GM12878 (cell line): Measurements from ENCODE around the gene SLC26A11. TPM values are rescaled to one million over a fixed set of nuclear protein-coding genes. Genes with fewer than 3 reads are reported as not detected.

Experiments
- ATF7 ChIP-seq: fragments of 450-650 bp; IDR thresholded peaks from 2 replicates; pipeline ENCODE4 v1.6.1; 2016; ENCODE audit warnings: low read depth, mild to moderate bottlenecking
- BHLHE40 ChIP-seq, 2 experiments: fragments of 450-650 bp in 1 of 2; IDR thresholded peaks; 2 replicates each; pipeline ENCODE4 v1.6.1; 2011 to 2017; ENCODE audit warnings: low read depth in 2 of 2, borderline replicate concordance in 1 of 2, improper control_type of control experiment in 1 of 2, low read length in 1 of 2, mild to moderate bottlenecking in 1 of 2
- CBFB ChIP-seq: IDR thresholded peaks from 2 replicates; pipeline ENCODE4 v1.6.1; 2016; ENCODE audit warnings: antibody characterized with exemption, low read depth
- CBX5 ChIP-seq: sonication (generic); IDR thresholded peaks from 2 replicates; pipeline ENCODE4 v1.6.1; 2016; ENCODE audit warnings: low read depth, moderate library complexity, mild to moderate bottlenecking, inconsistent platforms
- CHD2 ChIP-seq: IDR thresholded peaks from 2 replicates; pipeline ENCODE4 v1.6.1; 2011; ENCODE audit warnings: low read depth, low read length, improper control_type of control experiment, borderline replicate concordance
- EED ChIP-seq: sonication (generic); IDR thresholded peaks from 2 replicates; pipeline ENCODE4 v1.6.1; 2016; ENCODE audit warnings: antibody characterized with exemption, low read depth
- ESRRA ChIP-seq: IDR thresholded peaks from 2 replicates; pipeline ENCODE4 v1.6.1; 2012; ENCODE audit warnings: mild to moderate bottlenecking, low read length, improper control_type of control experiment
- GABPA ChIP-seq: IDR thresholded peaks from 2 replicates; pipeline ENCODE4 v1.6.1; 2014; ENCODE audit warnings: antibody characterized with exemption, low read depth, mild to moderate bottlenecking, inconsistent platforms
- HCFC1 ChIP-seq: fragments of 150-350 bp; IDR thresholded peaks from 2 replicates; pipeline ENCODE4 v1.6.1; 2014; ENCODE audit warnings: low read length
- JUNB ChIP-seq: IDR thresholded peaks from 2 replicates; pipeline ENCODE4 v1.6.1; 2016; ENCODE audit warnings: antibody characterized with exemption, mild to moderate bottlenecking
- NFXL1 ChIP-seq: fragments of 450-650 bp; IDR thresholded peaks from 2 replicates; pipeline ENCODE4 v1.6.1; 2017; ENCODE audit warnings: antibody characterized with exemption, mild to moderate bottlenecking, borderline replicate concordance
- NFYA ChIP-seq: IDR thresholded peaks from 2 replicates; pipeline ENCODE4 v1.6.1; 2011; ENCODE audit warnings: low read depth, mild to moderate bottlenecking, low read length, improper control_type of control experiment, borderline replicate concordance
- NRF1 ChIP-seq: conservative IDR thresholded peaks from 2 replicates; pipeline ENCODE4 v1.6.1; 2011; ENCODE audit warnings: mild to moderate bottlenecking, low read depth, low read length, improper control_type of control experiment
- POLR2A ChIP-seq: IDR thresholded peaks from 2 replicates; pipeline ENCODE4 v1.6.1; 2011; ENCODE audit warnings: low read depth, mild to moderate bottlenecking, low read length
- RAD51 ChIP-seq: fragments of 450-650 bp; IDR thresholded peaks from 2 replicates; pipeline ENCODE4 v1.6.1; 2016; ENCODE audit warnings: moderate library complexity, mild to moderate bottlenecking, inconsistent platforms
- RUNX3 ChIP-seq: IDR thresholded peaks from 2 replicates; pipeline ENCODE4 v1.6.1; 2012; ENCODE audit warnings: low read length, inconsistent platforms
- SMARCA5 ChIP-seq: fragments of 450-650 bp; IDR thresholded peaks from 2 replicates; pipeline ENCODE4 v1.6.1; 2017; ENCODE audit warnings: mild to moderate bottlenecking
- SUPT20H ChIP-seq: IDR thresholded peaks from 2 replicates; pipeline ENCODE4 v1.6.1; 2011; ENCODE audit warnings: low read depth, mild to moderate bottlenecking, low read length, moderate library complexity, borderline replicate concordance; ENCODE audit not compliant: control insufficient read depth
- TBL1XR1 ChIP-seq: IDR thresholded peaks from 2 replicates; pipeline ENCODE4 v1.6.1; 2012; ENCODE audit warnings: low read depth, low read length, improper control_type of control experiment
- ZNF207 ChIP-seq: fragments of 450-650 bp; IDR thresholded peaks from 2 replicates; pipeline ENCODE4 v1.6.1; 2014; ENCODE audit warnings: antibody characterized with exemption, mild to moderate bottlenecking, borderline replicate concordance
- ZNF622 ChIP-seq: fragments of 450-650 bp; IDR thresholded peaks from 2 replicates; pipeline ENCODE4 v1.6.1; 2017; ENCODE audit warnings: mild to moderate bottlenecking, inconsistent platforms
- polyA plus RNA-seq, 11 experiments: library from polyadenylated mRNA; depleted of rRNA in 4 of 11; unstranded in 6 of 11; stranded (reverse) in 5 of 11; fragments of >200 nt; fragmentation: Nextera tagmentation in 4 of 11; fragmentation: Illumina TruSeq in 1 of 11; extraction: Ambion mirVana in 4 of 11; extraction: Trizol in 1 of 11; gene quantifications; 1 replicate in 1 of 11; 2 replicates in 10 of 11; pipeline versions ENCODE4 v1.2.1 to v1.2.3, GENCODE V29; 2011 to 2016; ENCODE audit warnings: inconsistent platforms in 2 of 11, missing spikeins in 2 of 11, low read depth in 1 of 11
- total RNA-seq, 4 experiments: library from RNA; depleted of rRNA in 3 of 4; stranded (reverse); fragments of >200 nt in 3 of 4; fragmentation: Illumina TruSeq in 1 of 4; extraction: Trizol in 1 of 4; gene quantifications; 2 replicates each; pipeline versions ENCODE4 v1.2.1 to v1.2.3, GENCODE V29; 2013 to 2021
- TF ChIP-seq, protein P1 (sequence below), 3 experiments: IDR thresholded peaks in 2 of 3; conservative IDR thresholded peaks in 1 of 3; 2 replicates each; pipeline ENCODE4 v1.5.1; 2011; ENCODE audit warnings: low read depth in 3 of 3, low read length in 3 of 3, mild to moderate bottlenecking in 3 of 3, control low read depth in 2 of 3, moderate library complexity in 2 of 3, inconsistent platforms in 1 of 3, mixed read lengths in 1 of 3; ENCODE audit not compliant: control insufficient read depth in 2 of 3, insufficient read depth in 1 of 3; ENCODE audit errors: extremely low read depth in 1 of 3
- TF ChIP-seq, protein P2 (sequence below): IDR thresholded peaks from 2 replicates; pipeline ENCODE4 v1.6.1; 2011; ENCODE audit warnings: borderline replicate concordance, low read depth, mild to moderate bottlenecking, moderate library complexity, mixed read lengths, low read length; ENCODE audit not compliant: insufficient read depth; ENCODE audit errors: extremely low read length
- TF ChIP-seq, protein P3 (sequence below): fragments of 450-650 bp; IDR thresholded peaks from 2 replicates; pipeline ENCODE4 v1.6.1; 2017; ENCODE audit warnings: mild to moderate bottlenecking
- TF ChIP-seq, protein P4 (sequence below): fragments of 450-650 bp; IDR thresholded peaks from 2 replicates; pipeline ENCODE4 v1.6.1; 2017; ENCODE audit warnings: low read depth, mild to moderate bottlenecking, moderate library complexity

The SLC26A11 gene
- total and polyA plus RNA-seq, 10 of the 15 experiments (the other 5 are each of a cell fraction or from before 2014, with no cell fraction given): 0.05 to 4.1 (median 1.2) TPM; not detected in 1

DNA sequence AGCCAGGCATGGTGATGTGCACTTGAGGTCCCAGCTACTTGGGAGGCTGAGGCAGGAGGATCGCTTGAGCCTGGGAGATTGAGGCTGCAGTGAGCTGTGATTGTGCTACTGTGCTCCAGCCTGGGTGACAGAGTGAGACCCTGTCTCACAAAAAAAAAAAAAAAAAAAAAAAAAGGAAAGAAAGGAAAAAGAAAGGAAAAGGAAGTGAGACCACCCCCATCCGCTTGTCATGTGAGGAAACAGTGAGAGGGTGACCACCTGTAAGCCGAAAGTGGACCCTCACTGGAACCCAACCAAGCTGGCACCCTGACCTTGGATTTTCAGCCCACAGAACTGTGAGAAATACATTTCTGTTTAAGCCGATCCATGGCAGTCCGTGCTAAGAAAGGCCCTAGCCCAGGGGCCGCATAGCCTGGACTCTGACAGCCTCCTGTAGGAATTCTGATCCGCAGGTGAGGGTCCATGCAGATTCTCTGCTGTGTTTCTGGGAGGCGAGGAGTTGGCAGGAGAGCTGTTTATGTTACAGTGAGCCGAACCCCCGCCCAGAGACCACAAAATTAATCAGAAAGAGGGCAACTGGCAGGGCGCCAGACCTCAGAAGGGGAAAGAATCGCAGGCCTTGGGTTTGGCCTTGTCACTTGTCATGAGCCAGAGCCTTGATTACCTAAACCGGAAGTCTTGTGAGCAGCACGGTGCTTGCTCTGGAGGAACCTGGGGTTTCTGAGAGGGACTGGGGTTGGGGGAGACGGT, 1.0 kb upstream of the SLC26A11 start (continued):
- no peak for TF ChIP-seq NRF1
- 0 out of 2 replicates have a peak, but pooled peaks have one; percentile 49 for TF ChIP-seq GABPA
- TF ChIP-seq, protein P1, sequence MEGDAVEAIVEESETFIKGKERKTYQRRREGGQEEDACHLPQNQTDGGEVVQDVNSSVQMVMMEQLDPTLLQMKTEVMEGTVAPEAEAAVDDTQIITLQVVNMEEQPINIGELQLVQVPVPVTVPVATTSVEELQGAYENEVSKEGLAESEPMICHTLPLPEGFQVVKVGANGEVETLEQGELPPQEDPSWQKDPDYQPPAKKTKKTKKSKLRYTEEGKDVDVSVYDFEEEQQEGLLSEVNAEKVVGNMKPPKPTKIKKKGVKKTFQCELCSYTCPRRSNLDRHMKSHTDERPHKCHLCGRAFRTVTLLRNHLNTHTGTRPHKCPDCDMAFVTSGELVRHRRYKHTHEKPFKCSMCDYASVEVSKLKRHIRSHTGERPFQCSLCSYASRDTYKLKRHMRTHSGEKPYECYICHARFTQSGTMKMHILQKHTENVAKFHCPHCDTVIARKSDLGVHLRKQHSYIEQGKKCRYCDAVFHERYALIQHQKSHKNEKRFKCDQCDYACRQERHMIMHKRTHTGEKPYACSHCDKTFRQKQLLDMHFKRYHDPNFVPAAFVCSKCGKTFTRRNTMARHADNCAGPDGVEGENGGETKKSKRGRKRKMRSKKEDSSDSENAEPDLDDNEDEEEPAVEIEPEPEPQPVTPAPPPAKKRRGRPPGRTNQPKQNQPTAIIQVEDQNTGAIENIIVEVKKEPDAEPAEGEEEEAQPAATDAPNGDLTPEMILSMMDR (IDR thresholded peaks at IDR 0.05 in 2 of 3, conservative IDR thresholded peaks at IDR 0.05 in 1 of 3; ENCODE audit: control insufficient read depth in 2 of 3, extremely low read depth in 1 of 3, insufficient read depth in 1 of 3, low read depth in 3 of 3, low read length in 3 of 3): no peak
- no peak for TF ChIP-seq SMARCA5
- no peak for TF ChIP-seq POLR2A
- peak; percentile 95 to 96 for TF ChIP-seq BHLHE40 (IDR thresholded peaks at IDR 0.05; ENCODE audit: borderline replicate concordance in 1 of 2, low read depth in 2 of 2, low read length in 1 of 2)
- TF ChIP-seq EED: no peak; the same call in 1 of the 2 replicates
- TF ChIP-seq SUPT20H: no peak
- TF ChIP-seq TBL1XR1: no peak
- TF ChIP-seq HCFC1: no peak
- TF ChIP-seq, protein P2, sequence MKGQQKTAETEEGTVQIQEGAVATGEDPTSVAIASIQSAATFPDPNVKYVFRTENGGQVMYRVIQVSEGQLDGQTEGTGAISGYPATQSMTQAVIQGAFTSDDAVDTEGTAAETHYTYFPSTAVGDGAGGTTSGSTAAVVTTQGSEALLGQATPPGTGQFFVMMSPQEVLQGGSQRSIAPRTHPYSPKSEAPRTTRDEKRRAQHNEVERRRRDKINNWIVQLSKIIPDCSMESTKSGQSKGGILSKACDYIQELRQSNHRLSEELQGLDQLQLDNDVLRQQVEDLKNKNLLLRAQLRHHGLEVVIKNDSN: no peak
- peak; percentile 87 for TF ChIP-seq CBFB
- TF ChIP-seq RUNX3: peak; percentile 96
- no peak for TF ChIP-seq NFXL1
- TF ChIP-seq ATF7: peak; percentile 73
- no peak for TF ChIP-seq NFYA
- no peak for TF ChIP-seq ESRRA
- TF ChIP-seq JUNB: 0 out of 2 replicates have a peak, but pooled peaks have one; percentile 18
- 0 out of 2 replicates have a peak, but pooled peaks have one; percentile 18 for TF ChIP-seq CHD2
- peak; percentile 10; the same call in 1 of the 2 replicates for TF ChIP-seq RAD51
- TF ChIP-seq CBX5: no peak
- TF ChIP-seq ZNF622: no peak
- TF ChIP-seq ZNF207: no peak
- TF ChIP-seq, protein P3, sequence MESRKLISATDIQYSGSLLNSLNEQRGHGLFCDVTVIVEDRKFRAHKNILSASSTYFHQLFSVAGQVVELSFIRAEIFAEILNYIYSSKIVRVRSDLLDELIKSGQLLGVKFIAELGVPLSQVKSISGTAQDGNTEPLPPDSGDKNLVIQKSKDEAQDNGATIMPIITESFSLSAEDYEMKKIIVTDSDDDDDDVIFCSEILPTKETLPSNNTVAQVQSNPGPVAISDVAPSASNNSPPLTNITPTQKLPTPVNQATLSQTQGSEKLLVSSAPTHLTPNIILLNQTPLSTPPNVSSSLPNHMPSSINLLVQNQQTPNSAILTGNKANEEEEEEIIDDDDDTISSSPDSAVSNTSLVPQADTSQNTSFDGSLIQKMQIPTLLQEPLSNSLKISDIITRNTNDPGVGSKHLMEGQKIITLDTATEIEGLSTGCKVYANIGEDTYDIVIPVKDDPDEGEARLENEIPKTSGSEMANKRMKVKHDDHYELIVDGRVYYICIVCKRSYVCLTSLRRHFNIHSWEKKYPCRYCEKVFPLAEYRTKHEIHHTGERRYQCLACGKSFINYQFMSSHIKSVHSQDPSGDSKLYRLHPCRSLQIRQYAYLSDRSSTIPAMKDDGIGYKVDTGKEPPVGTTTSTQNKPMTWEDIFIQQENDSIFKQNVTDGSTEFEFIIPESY: no peak
- TF ChIP-seq, protein P4, sequence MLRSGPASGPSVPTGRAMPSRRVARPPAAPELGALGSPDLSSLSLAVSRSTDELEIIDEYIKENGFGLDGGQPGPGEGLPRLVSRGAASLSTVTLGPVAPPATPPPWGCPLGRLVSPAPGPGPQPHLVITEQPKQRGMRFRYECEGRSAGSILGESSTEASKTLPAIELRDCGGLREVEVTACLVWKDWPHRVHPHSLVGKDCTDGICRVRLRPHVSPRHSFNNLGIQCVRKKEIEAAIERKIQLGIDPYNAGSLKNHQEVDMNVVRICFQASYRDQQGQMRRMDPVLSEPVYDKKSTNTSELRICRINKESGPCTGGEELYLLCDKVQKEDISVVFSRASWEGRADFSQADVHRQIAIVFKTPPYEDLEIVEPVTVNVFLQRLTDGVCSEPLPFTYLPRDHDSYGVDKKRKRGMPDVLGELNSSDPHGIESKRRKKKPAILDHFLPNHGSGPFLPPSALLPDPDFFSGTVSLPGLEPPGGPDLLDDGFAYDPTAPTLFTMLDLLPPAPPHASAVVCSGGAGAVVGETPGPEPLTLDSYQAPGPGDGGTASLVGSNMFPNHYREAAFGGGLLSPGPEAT: peak; percentile 75
